Common myeloid progenitor, CD34-positive (primary cell): ENCODE data around the gene SLC35E3.
A peak's percentile ranks its signal among the peaks of the same experiment; 100 is the strongest.
"Not testable (repeated sequence)": the region's sequence is repeated elsewhere in the genome, so short reads cannot be mapped to it uniquely, and the experiment has no call there.

Source experiments
- CTCF ChIA-PET: fragments of 350-600 bp; sonication (Branson Sonifier 250); formaldehyde crosslinking; loops from one replicate; lab custom pipeline; 2021; ENCODE audit warnings: antibody characterized with exemption; lab: Charles Lee
- POLR2A ChIA-PET: fragments of 350-600 bp; sonication (Branson Sonifier 250); formaldehyde crosslinking; loops from one replicate; lab custom pipeline; 2021; ENCODE audit warnings: antibody characterized with exemption; lab: Charles Lee
- DNase-seq, 3 donors: peaks; one replicate each; pipeline versions ENCODE4 v3.0.0 to v3.0.0-alpha.2; 2013
- H3K27ac ChIP-seq, 2 experiments: 1 replicate in 1 of 2; 2 replicates in 1 of 2; pipeline ENCODE4 v1.7.0; 2013; ENCODE audit warnings: inconsistent platforms in 2 of 2, low read length in 2 of 2, mild to moderate bottlenecking in 2 of 2, low read depth in 1 of 2, moderate library complexity in 1 of 2; ENCODE audit not compliant: severe bottlenecking in 2 of 2, insufficient read depth in 1 of 2, poor library complexity in 1 of 2
- H3K27me3 ChIP-seq, 5 experiments: replicated peaks in 2 of 5; 1 replicate in 3 of 5; 2 replicates in 2 of 5; pipeline versions ENCODE4 v1.6.1 to v1.7.0; 2013; ENCODE audit warnings: low read length in 4 of 5, mild to moderate bottlenecking in 2 of 5, moderate library complexity in 2 of 5, inconsistent platforms in 1 of 5; ENCODE audit not compliant: insufficient read depth in 5 of 5, control insufficient read depth in 4 of 5
- H3K36me3 ChIP-seq, 4 experiments: 1 replicate in 2 of 4; 2 replicates in 2 of 4; pipeline versions ENCODE4 v1.6.1 to v1.7.0; 2013; ENCODE audit warnings: low read length in 3 of 4, control low read depth in 1 of 4, mild to moderate bottlenecking in 1 of 4; ENCODE audit not compliant: control insufficient read depth in 4 of 4, insufficient read depth in 4 of 4
- H3K4me1 ChIP-seq, 4 experiments: 1 replicate in 3 of 4; 2 replicates in 1 of 4; pipeline versions ENCODE4 v1.6.1 to v1.7.1; 2013; ENCODE audit warnings: low read length in 3 of 4, mild to moderate bottlenecking in 3 of 4, control low read depth in 1 of 4, inconsistent platforms in 1 of 4, moderate library complexity in 1 of 4; ENCODE audit not compliant: control insufficient read depth in 4 of 4, insufficient read depth in 4 of 4; ENCODE audit errors: control extremely low read depth in 1 of 4
- H3K4me3 ChIP-seq, 7 experiments: 1 replicate in 4 of 7; 2 replicates in 3 of 7; pipeline versions ENCODE4 v1.5.1 to v1.7.0; 2013; ENCODE audit warnings: mild to moderate bottlenecking in 7 of 7, low read length in 6 of 7, moderate library complexity in 6 of 7, inconsistent platforms in 2 of 7, low read depth in 2 of 7, control low read depth in 1 of 7; ENCODE audit not compliant: insufficient read depth in 4 of 7, control insufficient read depth in 1 of 7; ENCODE audit errors: extremely low read depth in 1 of 7
- H3K9me3 ChIP-seq, 5 experiments: 1 replicate in 4 of 5; 2 replicates in 1 of 5; pipeline versions ENCODE4 v1.6.1 to v1.7.1; 2013; ENCODE audit warnings: low read length in 4 of 5, mild to moderate bottlenecking in 2 of 5, inconsistent platforms in 1 of 5, low read depth in 1 of 5, moderate library complexity in 1 of 5; ENCODE audit not compliant: control insufficient read depth in 4 of 5, insufficient read depth in 2 of 5; ENCODE audit errors: control extremely low read depth in 1 of 5
- WGBS: methylation state at CpG from one replicate; pipeline ENCODE4 v1.1.5; 2013; ENCODE audit not compliant: insufficient coverage; 5-methylcytosine and 5-hydroxymethylcytosine counted together

Gene SLC35E3

GRCh38 chr12:68806488-68807237 lies 60.7 kb downstream of the SLC35E3 start:
- CTCF ChIA-PET, result interaction anchor here (0.8 to 1.7 kb wide), 2 partner anchors 9 to 13 kb away, joined by 3 to 7 read pairs; no protein-coding TSS in a partner anchor
- Histone ChIP-seq H3K27me3 (no peaks in the 10 kb centered on the region), H3K9me3 (no peaks in the 10 kb centered on the region), H3K36me3 (peaks cover 0 to 9% (median 3%) of the 10 kb centered on the region in 4 experiments), H3K4me3 (peak overlapping the region in 5 of 7 experiments; percentile 79 to 95 (median 85)), H3K4me1 (peaks cover 8 to 14% (median 11%) of the 10 kb centered on the region in 4 experiments), H3K27ac (peak overlapping the region in 1 of 2 experiments; percentile 93)
- WGBS, result 17% methylated on average over 1 of the region's 18 CpGs
- DNase-seq, result peak in 2 of 3 donors; percentile 22 to 30
- POLR2A ChIA-PET, result interaction anchor here (0.8 kb wide), 1 partner anchor 60 kb away, joined by 6 read pairs; the partner anchor contains the start of gene SLC35E3

DNA sequence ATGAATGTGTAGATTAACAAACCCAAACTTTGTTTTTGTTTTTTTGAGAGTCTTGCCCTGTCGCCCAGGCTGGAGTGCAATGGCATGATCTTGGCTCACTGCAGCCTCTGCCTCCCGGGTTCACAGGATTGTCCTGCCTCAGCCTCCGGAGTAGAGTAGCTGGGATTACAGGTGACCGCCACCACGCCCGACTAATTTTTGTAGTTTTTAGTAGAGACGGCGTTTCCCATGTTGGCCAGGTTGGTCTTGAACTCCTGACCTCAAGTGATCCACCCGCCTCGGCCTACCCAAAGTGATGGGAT lies 61.2 kb downstream of the SLC35E3 start:
- peak overlapping the region; percentile 31 to 95 (median 84) for H3K4me3 ChIP-seq
- ChIA-PET POLR2A (interaction anchor here (0.6 to 0.8 kb wide), 2 partner anchors 61 to 523 kb away, joined by 3 to 6 read pairs; partner anchors contain the start of gene SLC35E3), CTCF (interaction anchor here (0.6 to 1.7 kb wide), 7 partner anchors 9 to 835 kb away, joined by 3 to 8 read pairs (median 3); partner anchors contain the start of gene SLC35E3)
- DNase-seq, H3K9me3 ChIP-seq, H3K27me3 ChIP-seq, H3K36me3 ChIP-seq: not testable (repeated sequence)
- peaks cover 8 to 14% (median 11%) of the 10 kb centered on the region in 4 experiments for H3K4me1 ChIP-seq
- WGBS, result 34% methylated on average over 8 of the region's 10 CpGs
- H3K27ac ChIP-seq, result peak overlapping the region; percentile 73 to 93

- H3K36me3 ChIP-seq, result peaks cover 0 to 11% (median 8%) of the 10 kb centered on the region in 4 experiments
- ChIA-PET CTCF (interaction anchor here (0.6 to 1.7 kb wide), 7 partner anchors 9 to 834 kb away, joined by 3 to 8 read pairs (median 4); partner anchors contain the start of gene SLC35E3), POLR2A (interaction anchor here (0.6 to 0.8 kb wide), 2 partner anchors 62 to 523 kb away, joined by 3 to 6 read pairs; partner anchors contain the start of gene SLC35E3)
- DNase-seq, result peak; percentile 96 to 98 (median 98)
- H3K9me3 ChIP-seq, result no peaks in the 10 kb centered on the region
- H3K27ac ChIP-seq, result peak within 1 kb of the TSS; percentile 83 to 93
- H3K4me1 ChIP-seq, result peaks cover 8 to 14% (median 11%) of the 10 kb centered on the region in 4 experiments
- H3K27me3 ChIP-seq, result no peaks in the 10 kb centered on the region
- peak within 1 kb of the TSS; percentile 79 to 95 (median 84) for H3K4me3 ChIP-seq
- WGBS, result 0% methylated on average over 49 of the region's 72 CpGs
These were observed 61.8 kb downstream of the SLC35E3 start, which contains the start of gene MDM2 for GRCh38 chr12:68807576-68808387. TSS of gene MDM2 (plus strand) at chr12:68808177. CDS start at chr12:68808478, 301 bp downstream.

DNA sequence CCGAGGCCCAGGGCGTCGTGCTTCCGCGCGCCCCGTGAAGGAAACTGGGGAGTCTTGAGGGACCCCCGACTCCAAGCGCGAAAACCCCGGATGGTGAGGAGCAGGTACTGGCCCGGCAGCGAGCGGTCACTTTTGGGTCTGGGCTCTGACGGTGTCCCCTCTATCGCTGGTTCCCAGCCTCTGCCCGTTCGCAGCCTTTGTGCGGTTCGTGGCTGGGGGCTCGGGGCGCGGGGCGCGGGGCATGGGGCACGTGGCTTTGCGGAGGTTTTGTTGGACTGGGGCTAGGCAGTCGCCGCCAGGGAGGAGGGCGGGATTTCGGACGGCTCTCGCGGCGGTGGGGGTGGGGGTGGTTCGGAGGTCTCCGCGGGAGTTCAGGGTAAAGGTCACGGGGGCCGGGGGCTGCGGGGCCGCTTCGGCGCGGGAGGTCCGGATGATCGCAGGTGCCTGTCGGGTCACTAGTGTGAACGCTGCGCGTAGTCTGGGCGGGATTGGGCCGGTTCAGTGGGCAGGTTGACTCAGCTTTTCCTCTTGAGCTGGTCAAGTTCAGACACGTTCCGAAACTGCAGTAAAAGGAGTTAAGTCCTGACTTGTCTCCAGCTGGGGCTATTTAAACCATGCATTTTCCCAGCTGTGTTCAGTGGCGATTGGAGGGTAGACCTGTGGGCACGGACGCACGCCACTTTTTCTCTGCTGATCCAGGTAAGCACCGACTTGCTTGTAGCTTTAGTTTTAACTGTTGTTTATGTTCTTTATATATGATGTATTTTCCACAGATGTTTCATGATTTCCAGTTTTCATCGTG lies 62.6 kb downstream of the SLC35E3 start:
- Histone ChIP-seq H3K27ac (peak overlapping the region; percentile 83 to 93), H3K9me3 (no peaks in the 10 kb centered on the region), H3K4me3 (peak overlapping the region; percentile 79 to 95 (median 81)), H3K27me3 (no peaks in the 10 kb centered on the region), H3K4me1 (peaks cover 8 to 14% (median 11%) of the 10 kb centered on the region in 4 experiments), H3K36me3 (peaks cover 0 to 19% (median 12%) of the 10 kb centered on the region in 4 experiments)
- ChIA-PET POLR2A (no interaction called here), CTCF (interaction anchor here (0.8 to 1.5 kb wide), 6 partner anchors 8 to 62 kb away, joined by 3 to 9 read pairs (median 5); partner anchors contain the start of gene SLC35E3)
- DNase-seq, result peak; percentile 38 to 75 (median 62)
- 0% methylated on average over 41 of the region's 61 CpGs for WGBS

GRCh38 chr12:68809190-68810026 lies 63.4 kb downstream of the SLC35E3 start:
- no peak for DNase-seq
- POLR2A ChIA-PET, result no interaction called here
- CTCF ChIA-PET, result interaction anchor here (0.8 to 1.5 kb wide), 3 partner anchors 10 to 36 kb away, joined by 4 to 9 read pairs (median 4); no protein-coding TSS in a partner anchor
- peak overlapping the region; percentile 79 to 95 (median 81) for H3K4me3 ChIP-seq
- H3K27me3 ChIP-seq, result no peaks in the 10 kb centered on the region
- peaks cover 8 to 14% (median 11%) of the 10 kb centered on the region in 4 experiments for H3K4me1 ChIP-seq
- peaks cover 0 to 27% (median 16%) of the 10 kb centered on the region in 4 experiments for H3K36me3 ChIP-seq
- peak overlapping the region; percentile 83 to 93 for H3K27ac ChIP-seq
- WGBS, result 95% methylated on average over 6 of the region's 12 CpGs
- H3K9me3 ChIP-seq, result no peaks in the 10 kb centered on the region
